ENCODE measurements around the gene NBAS. TPM values are rescaled to one million over a fixed set of nuclear protein-coding genes. Genes with fewer than 3 reads are reported as not detected.

The NBAS gene
- total RNA-seq, 1 experiment from 2014 or later, result 32.5 TPM

GRCh38 chr2:15446961-15447360 lies 114.2 kb downstream of the NBAS start:
- Histone ChIP-seq H3T11ph (ENCODE audit: low read length) (no peak overlapping the region), H3K9me3 (ENCODE audit: control insufficient read depth, low read depth, low read length) (no peaks in the 10 kb centered on the region), H2BK15ac (ENCODE audit: low read depth, low read length) (no peak overlapping the region), H3K9ac (ENCODE audit: extremely low read depth, insufficient read length, low read length) (no peak overlapping the region), H4K8ac (replicated peaks; ENCODE audit: insufficient read length, low read depth, low read length) (no peak overlapping the region), H3K79me1 (ENCODE audit: insufficient read depth, low read depth, low read length, poor library complexity, severe bottlenecking) (no peaks in the 10 kb centered on the region), H3K4me1 (ENCODE audit: insufficient read depth, low read length) (no peaks in the 10 kb centered on the region), H3K27me3 (ENCODE audit: insufficient read depth, low read length) (no peaks in the 10 kb centered on the region), H3K27ac (ENCODE audit: insufficient read length, low read depth, low read length) (no peak overlapping the region), H3K23ac (ENCODE audit: insufficient read length, low read depth, low read length) (no peak overlapping the region), H3K14ac (ENCODE audit: insufficient read depth, low read length) (no peak overlapping the region), H4K5ac (ENCODE audit: insufficient read length, low read depth, low read length) (no peak overlapping the region), H3K18ac (ENCODE audit: insufficient read length, low read depth, low read length) (no peak overlapping the region), H2BK120ac (ENCODE audit: low read depth, low read length, poor library complexity, severe bottlenecking) (no peak overlapping the region), H3K23me2 (ENCODE audit: insufficient read length, low read depth, low read length, poor library complexity, severe bottlenecking) (no peaks in the 10 kb centered on the region), H3K4ac (ENCODE audit: low read depth, low read length) (no peak overlapping the region), H3K4me2 (ENCODE audit: insufficient read depth, insufficient read length, low read length) (no peak overlapping the region), H2BK5ac (ENCODE audit: insufficient read length, low read length) (no peak overlapping the region), H2BK12ac (ENCODE audit: insufficient read length, low read depth, low read length) (no peak overlapping the region), H2AK5ac (ENCODE audit: insufficient read length, low read length) (no peak overlapping the region), H3K56ac (ENCODE audit: insufficient read length, low read depth, low read length) (no peak overlapping the region), H4K20me1 (ENCODE audit: control insufficient read depth, insufficient read depth, insufficient read length) (no peaks in the 10 kb centered on the region), H3K79me2 (ENCODE audit: insufficient read depth, low read length) (no peaks in the 10 kb centered on the region), H2BK20ac (ENCODE audit: low read depth, low read length, poor library complexity, severe bottlenecking) (no peak overlapping the region), H4K91ac (ENCODE audit: insufficient read length, low read depth, low read length) (no peak overlapping the region), H2AFZ (ENCODE audit: low read length) (no peak overlapping the region)
- H3K4me3 Mint-ChIP-seq, result no peak overlapping the region
- no peak overlapping the region for H3K27ac Mint-ChIP-seq
- no peak for DNase-seq
- H3K27me3 Mint-ChIP-seq (ENCODE audit: low read depth), result no peaks in the 10 kb centered on the region
- WGBS (ENCODE audit: extremely low coverage, insufficient read length, low lambda C conversion rate), result no CpG with 5 or more reads among the region's 4 CpGs
- H3K4me1 Mint-ChIP-seq, result peaks cover 7 to 10% of the 10 kb centered on the region in 2 experiments
- peaks cover 6 to 7% of the 10 kb centered on the region in 2 experiments; a peak in 3 of 5 replicates for H3K9me3 Mint-ChIP-seq
- TF ChIP-seq CTCF (conservative IDR thresholded peaks at IDR 0.05), result no peak
- peaks cover 5 to 12% (median 11%) of the 10 kb centered on the region in 3 experiments; a peak in 6 of 7 replicates for H3K36me3 Mint-ChIP-seq (ENCODE audit: insufficient read depth in 1 of 3, low read depth in 3 of 3)
